ENCODE data around the gene GNAI3.

GNAI3 gene

DNA sequence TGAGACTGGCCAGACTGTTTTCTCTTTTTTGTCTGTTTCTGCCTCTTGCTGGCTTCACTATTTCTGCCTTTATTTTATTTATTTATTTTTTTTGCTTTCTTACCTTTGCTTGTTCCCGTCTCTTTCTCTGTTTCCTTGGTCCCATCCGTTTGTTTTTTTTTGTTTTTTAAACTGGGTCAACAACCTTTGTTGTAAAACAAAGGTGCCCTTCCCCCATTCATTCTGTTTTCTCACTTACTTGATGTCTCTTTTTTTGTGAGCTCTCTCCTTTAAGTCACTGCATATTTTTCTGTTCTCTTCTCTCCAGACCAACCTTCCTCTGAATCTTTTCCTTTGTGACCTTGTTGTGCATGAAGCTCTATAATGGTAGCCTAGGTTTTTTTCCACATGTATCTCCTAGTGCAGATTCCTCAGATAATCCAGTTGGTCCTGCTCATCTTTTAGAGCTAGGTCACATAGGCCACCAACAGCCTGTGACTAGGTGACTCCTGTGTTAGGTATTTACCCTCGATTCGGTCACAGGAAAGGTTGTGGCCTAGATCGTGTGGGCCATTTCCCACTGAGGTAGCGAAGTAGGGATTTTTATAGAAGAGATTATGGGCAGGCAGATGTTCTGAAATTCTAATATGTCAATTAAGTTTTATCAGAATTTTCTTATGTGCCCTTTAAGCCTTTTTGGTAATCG lies 15.9 kb downstream of the GNAI3 start:
- no peak overlapping the region for H2BK12ac ChIP-seq (ENCODE audit: low read length in 2 of 2)
- H3K14ac ChIP-seq (ENCODE audit: low read length in 2 of 2): no peak overlapping the region
- no peak overlapping the region for H2BK15ac ChIP-seq (ENCODE audit: low read depth, poor library complexity, severe bottlenecking)
- no peaks in the 10 kb centered on the region for H3K79me1 ChIP-seq (replicated peaks; ENCODE audit: low read length, poor library complexity, severe bottlenecking)
- H4K91ac ChIP-seq (ENCODE audit: low read length): no peak overlapping the region
- H3K4me2 ChIP-seq (ENCODE audit: low read length, poor library complexity, severe bottlenecking): no peak overlapping the region
- no peak overlapping the region for H3K27ac ChIP-seq (ENCODE audit: low read length, poor library complexity, severe bottlenecking)
- peaks cover 12% of the 10 kb centered on the region for H3K4me1 ChIP-seq (ENCODE audit: control insufficient read depth, insufficient read depth, low read depth, low read length)
- H2AFZ ChIP-seq (ENCODE audit: low read depth, low read length): no peak overlapping the region
- H3K4me3 ChIP-seq (ENCODE audit: insufficient read depth in 1 of 2, low read depth in 1 of 2, low read length in 2 of 2): no peak overlapping the region
- no peak overlapping the region for H4K8ac ChIP-seq (ENCODE audit: low read length)
- peak overlapping the region in 1 of 2 experiments; percentile 21 for H3K18ac ChIP-seq (ENCODE audit: low read depth in 1 of 2, low read length in 2 of 2)
- H3K9me3 ChIP-seq (ENCODE audit: control insufficient read depth, low read length): no peaks in the 10 kb centered on the region
- no peak overlapping the region for H3K9ac ChIP-seq (ENCODE audit: low read length)
- H3K4ac ChIP-seq (ENCODE audit: low read depth in 1 of 2, low read length in 2 of 2): no peak overlapping the region
- 82% methylated on average over 7 of the region's 7 CpGs for WGBS
- no peak overlapping the region for H3K23ac ChIP-seq (ENCODE audit: low read length in 2 of 2)
- peak overlapping the region; percentile 17 for H2AK5ac ChIP-seq (ENCODE audit: low read length, severe bottlenecking)
- no peaks in the 10 kb centered on the region for H3K36me3 ChIP-seq (ENCODE audit: control insufficient read depth in 1 of 2, insufficient read depth in 2 of 2, low read depth in 1 of 2, low read length in 2 of 2)
- H3K27me3 ChIP-seq (ENCODE audit: control insufficient read depth in 1 of 2, insufficient read depth in 1 of 2, low read length in 2 of 2): no peaks in the 10 kb centered on the region
- no peak overlapping the region for H2BK120ac ChIP-seq (ENCODE audit: low read depth, low read length)
- no peak for DNase-seq
- H2BK5ac ChIP-seq (ENCODE audit: low read depth, low read length, poor library complexity, severe bottlenecking): no peak overlapping the region

- no peak overlapping the region for H2BK15ac ChIP-seq (ENCODE audit: low read depth, poor library complexity, severe bottlenecking)
- H2AK5ac ChIP-seq (ENCODE audit: low read length, severe bottlenecking): no peak overlapping the region
- no peak for DNase-seq
- no peak overlapping the region for H3K18ac ChIP-seq (ENCODE audit: low read depth in 1 of 2, low read length in 2 of 2)
- H3K4me2 ChIP-seq (ENCODE audit: low read length, poor library complexity, severe bottlenecking): no peak overlapping the region
- H3K9ac ChIP-seq (ENCODE audit: low read length): no peak overlapping the region
- H2BK120ac ChIP-seq (ENCODE audit: low read depth, low read length): no peak overlapping the region
- H3K14ac ChIP-seq (ENCODE audit: low read length in 2 of 2): no peak overlapping the region
- peaks cover 12% of the 10 kb centered on the region for H3K4me1 ChIP-seq (ENCODE audit: control insufficient read depth, insufficient read depth, low read depth, low read length)
- no peaks in the 10 kb centered on the region for H3K36me3 ChIP-seq (ENCODE audit: control insufficient read depth in 1 of 2, insufficient read depth in 2 of 2, low read depth in 1 of 2, low read length in 2 of 2)
- no peak overlapping the region for H2BK12ac ChIP-seq (ENCODE audit: low read length in 2 of 2)
- no peak overlapping the region for H2AFZ ChIP-seq (ENCODE audit: low read depth, low read length)
- no peak overlapping the region for H4K8ac ChIP-seq (ENCODE audit: low read length)
- no peaks in the 10 kb centered on the region for H3K79me1 ChIP-seq (replicated peaks; ENCODE audit: low read length, poor library complexity, severe bottlenecking)
- H3K4ac ChIP-seq (ENCODE audit: low read depth in 1 of 2, low read length in 2 of 2): no peak overlapping the region
- H2BK5ac ChIP-seq (ENCODE audit: low read depth, low read length, poor library complexity, severe bottlenecking): no peak overlapping the region
- no peak overlapping the region for H3K23ac ChIP-seq (ENCODE audit: low read length in 2 of 2)
- WGBS: no CpG with 5 or more reads among the region's 3 CpGs
- no peak overlapping the region for H4K91ac ChIP-seq (ENCODE audit: low read length)
- no peak overlapping the region for H3K4me3 ChIP-seq (ENCODE audit: insufficient read depth in 1 of 2, low read depth in 1 of 2, low read length in 2 of 2)
- no peaks in the 10 kb centered on the region for H3K27me3 ChIP-seq (ENCODE audit: control insufficient read depth in 1 of 2, insufficient read depth in 1 of 2, low read length in 2 of 2)
- H3K9me3 ChIP-seq (ENCODE audit: control insufficient read depth, low read length): no peaks in the 10 kb centered on the region
- H3K27ac ChIP-seq (ENCODE audit: low read length, poor library complexity, severe bottlenecking): no peak overlapping the region
These were observed 16.8 kb downstream of the GNAI3 start for GRCh38 chr1:109565241-109565640.

- no peak overlapping the region for H2AK5ac ChIP-seq (ENCODE audit: low read length, severe bottlenecking)
- H4K8ac ChIP-seq (ENCODE audit: low read length): no peak overlapping the region
- no peaks in the 10 kb centered on the region for H3K36me3 ChIP-seq (ENCODE audit: control insufficient read depth in 1 of 2, insufficient read depth in 2 of 2, low read depth in 1 of 2, low read length in 2 of 2)
- no peak overlapping the region for H3K4me2 ChIP-seq (ENCODE audit: low read length, poor library complexity, severe bottlenecking)
- H2BK120ac ChIP-seq (ENCODE audit: low read depth, low read length): no peak overlapping the region
- no peak overlapping the region for H2BK12ac ChIP-seq (ENCODE audit: low read length in 2 of 2)
- no peak overlapping the region for H4K91ac ChIP-seq (ENCODE audit: low read length)
- H3K27me3 ChIP-seq (ENCODE audit: control insufficient read depth in 1 of 2, insufficient read depth in 1 of 2, low read length in 2 of 2): no peaks in the 10 kb centered on the region
- no peak overlapping the region for H3K23ac ChIP-seq (ENCODE audit: low read length in 2 of 2)
- no peak overlapping the region for H3K4ac ChIP-seq (ENCODE audit: low read depth in 1 of 2, low read length in 2 of 2)
- no peak overlapping the region for H3K9ac ChIP-seq (ENCODE audit: low read length)
- H3K18ac ChIP-seq (ENCODE audit: low read depth in 1 of 2, low read length in 2 of 2): no peak overlapping the region
- no peaks in the 10 kb centered on the region for H3K79me1 ChIP-seq (replicated peaks; ENCODE audit: low read length, poor library complexity, severe bottlenecking)
- no peak overlapping the region for H3K4me3 ChIP-seq (ENCODE audit: insufficient read depth in 1 of 2, low read depth in 1 of 2, low read length in 2 of 2)
- peaks cover 9% of the 10 kb centered on the region for H3K4me1 ChIP-seq (ENCODE audit: control insufficient read depth, insufficient read depth, low read depth, low read length)
- 100% methylated on average over 1 of the region's 1 CpG for WGBS
- H3K14ac ChIP-seq (ENCODE audit: low read length in 2 of 2): no peak overlapping the region
- no peak overlapping the region for H2BK15ac ChIP-seq (ENCODE audit: low read depth, poor library complexity, severe bottlenecking)
- H2BK5ac ChIP-seq (ENCODE audit: low read depth, low read length, poor library complexity, severe bottlenecking): no peak overlapping the region
- no peak for DNase-seq
- H2AFZ ChIP-seq (ENCODE audit: low read depth, low read length): no peak overlapping the region
- peak overlapping the region; percentile 31 for H3K27ac ChIP-seq (ENCODE audit: low read length, poor library complexity, severe bottlenecking)
- no peaks in the 10 kb centered on the region for H3K9me3 ChIP-seq (ENCODE audit: control insufficient read depth, low read length)
These were observed 18.6 kb downstream of the GNAI3 start for GRCh38 chr1:109566982-109567381.

DNA sequence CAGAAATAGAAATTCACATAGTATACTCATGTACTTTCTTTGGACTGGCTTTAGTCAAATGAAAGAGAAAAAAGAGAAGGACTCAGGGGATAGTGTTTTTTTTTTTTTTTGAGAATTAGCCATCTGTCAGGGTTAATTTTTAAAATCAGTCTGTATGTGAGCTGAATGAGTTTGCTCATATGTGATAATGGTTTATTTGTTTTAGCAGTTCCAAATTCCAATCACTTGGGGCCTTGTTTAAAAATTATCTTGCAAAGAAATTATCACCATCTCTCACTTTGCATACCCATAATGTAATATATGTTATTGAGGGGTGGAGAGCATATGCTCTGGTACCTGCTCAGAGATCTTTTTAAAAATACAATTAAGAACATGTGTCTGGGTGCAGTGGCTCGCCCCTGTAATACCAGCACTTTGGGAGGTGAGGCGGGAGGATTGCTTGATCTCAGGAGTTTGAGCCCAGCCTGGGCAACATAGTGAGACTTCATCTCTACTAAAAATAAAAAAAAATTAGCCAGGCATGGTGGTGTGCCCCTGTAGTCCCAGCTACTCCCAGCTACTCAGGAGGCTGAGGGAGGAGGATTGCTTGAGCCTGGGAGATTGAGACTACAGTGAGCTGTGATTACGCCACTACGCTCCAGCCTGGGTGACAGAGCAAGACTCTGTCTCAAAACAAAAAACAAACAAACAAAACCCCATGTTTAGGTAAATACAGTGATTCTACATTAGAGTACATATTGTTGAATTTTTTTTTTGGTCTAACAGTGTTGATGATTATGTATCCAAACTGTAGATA lies 19.7 kb downstream of the GNAI3 start:
- H2BK12ac ChIP-seq (ENCODE audit: low read length in 2 of 2): no peak overlapping the region
- no peaks in the 10 kb centered on the region for H3K79me1 ChIP-seq (replicated peaks; ENCODE audit: low read length, poor library complexity, severe bottlenecking)
- no peak overlapping the region for H3K18ac ChIP-seq (ENCODE audit: low read depth in 1 of 2, low read length in 2 of 2)
- H2AK5ac ChIP-seq (ENCODE audit: low read length, severe bottlenecking): no peak overlapping the region
- H3K27me3 ChIP-seq (ENCODE audit: control insufficient read depth in 1 of 2, insufficient read depth in 1 of 2, low read length in 2 of 2): no peaks in the 10 kb centered on the region
- H3K9me3 ChIP-seq (ENCODE audit: control insufficient read depth, low read length): no peaks in the 10 kb centered on the region
- H3K4me1 ChIP-seq (ENCODE audit: control insufficient read depth, insufficient read depth, low read depth, low read length): peaks cover 8% of the 10 kb centered on the region
- H3K27ac ChIP-seq (ENCODE audit: low read length, poor library complexity, severe bottlenecking): peak overlapping the region; percentile 32
- WGBS: no CpG with 5 or more reads among the region's 4 CpGs
- no peak overlapping the region for H3K4me2 ChIP-seq (ENCODE audit: low read length, poor library complexity, severe bottlenecking)
- no peak overlapping the region for H3K23ac ChIP-seq (ENCODE audit: low read length in 2 of 2)
- H2BK120ac ChIP-seq (ENCODE audit: low read depth, low read length): no peak overlapping the region
- no peak overlapping the region for H2BK15ac ChIP-seq (ENCODE audit: low read depth, poor library complexity, severe bottlenecking)
- no peak for DNase-seq
- no peak overlapping the region for H4K91ac ChIP-seq (ENCODE audit: low read length)
- no peak overlapping the region for H3K14ac ChIP-seq (ENCODE audit: low read length in 2 of 2)
- no peak overlapping the region for H2AFZ ChIP-seq (ENCODE audit: low read depth, low read length)
- no peak overlapping the region for H3K4me3 ChIP-seq (ENCODE audit: insufficient read depth in 1 of 2, low read depth in 1 of 2, low read length in 2 of 2)
- H2BK5ac ChIP-seq (ENCODE audit: low read depth, low read length, poor library complexity, severe bottlenecking): no peak overlapping the region
- no peak overlapping the region for H3K9ac ChIP-seq (ENCODE audit: low read length)
- no peaks in the 10 kb centered on the region for H3K36me3 ChIP-seq (ENCODE audit: control insufficient read depth in 1 of 2, insufficient read depth in 2 of 2, low read depth in 1 of 2, low read length in 2 of 2)
- no peak overlapping the region for H3K4ac ChIP-seq (ENCODE audit: low read depth in 1 of 2, low read length in 2 of 2)
- no peak overlapping the region for H4K8ac ChIP-seq (ENCODE audit: low read length)
